ENCODE results near the gene IL27RA. TPM values are rescaled to one million over a fixed set of nuclear protein-coding genes. Genes with fewer than 3 reads are reported as not detected.

IL27RA gene
- total RNA-seq, 1 experiment from 2014 or later, result 13.6 TPM

GRCh38 chr19:14055396-14055795 lies 23.8 kb downstream of the IL27RA start:
- TF ChIP-seq, protein P1, sequence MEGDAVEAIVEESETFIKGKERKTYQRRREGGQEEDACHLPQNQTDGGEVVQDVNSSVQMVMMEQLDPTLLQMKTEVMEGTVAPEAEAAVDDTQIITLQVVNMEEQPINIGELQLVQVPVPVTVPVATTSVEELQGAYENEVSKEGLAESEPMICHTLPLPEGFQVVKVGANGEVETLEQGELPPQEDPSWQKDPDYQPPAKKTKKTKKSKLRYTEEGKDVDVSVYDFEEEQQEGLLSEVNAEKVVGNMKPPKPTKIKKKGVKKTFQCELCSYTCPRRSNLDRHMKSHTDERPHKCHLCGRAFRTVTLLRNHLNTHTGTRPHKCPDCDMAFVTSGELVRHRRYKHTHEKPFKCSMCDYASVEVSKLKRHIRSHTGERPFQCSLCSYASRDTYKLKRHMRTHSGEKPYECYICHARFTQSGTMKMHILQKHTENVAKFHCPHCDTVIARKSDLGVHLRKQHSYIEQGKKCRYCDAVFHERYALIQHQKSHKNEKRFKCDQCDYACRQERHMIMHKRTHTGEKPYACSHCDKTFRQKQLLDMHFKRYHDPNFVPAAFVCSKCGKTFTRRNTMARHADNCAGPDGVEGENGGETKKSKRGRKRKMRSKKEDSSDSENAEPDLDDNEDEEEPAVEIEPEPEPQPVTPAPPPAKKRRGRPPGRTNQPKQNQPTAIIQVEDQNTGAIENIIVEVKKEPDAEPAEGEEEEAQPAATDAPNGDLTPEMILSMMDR (conservative IDR thresholded peaks at IDR 0.05), result no peak
- Mint-ChIP-seq H3K27ac (no peak overlapping the region; a peak in 1 of 7 replicates), H3K9me3 (no peaks in the 10 kb centered on the region; a peak in 2 of 5 replicates), H3K36me3 (ENCODE audit: insufficient read depth in 1 of 3, low read depth in 3 of 3) (peaks cover 12 to 18% (median 15%) of the 10 kb centered on the region in 3 experiments), H3K4me3 (no peak overlapping the region), H3K27me3 (ENCODE audit: low read depth) (peaks cover 37% of the 10 kb centered on the region), H3K4me1 (peaks cover 9 to 18% of the 10 kb centered on the region in 2 experiments)
- no peak for DNase-seq
- Histone ChIP-seq H2AK5ac (ENCODE audit: insufficient read length, low read length) (no peak overlapping the region), H3K18ac (ENCODE audit: insufficient read length, low read depth, low read length) (no peak overlapping the region), H2BK12ac (ENCODE audit: insufficient read length, low read depth, low read length) (no peak overlapping the region), H3K4ac (ENCODE audit: low read depth, low read length) (no peak overlapping the region), H4K5ac (ENCODE audit: insufficient read length, low read depth, low read length) (no peak overlapping the region), H3K14ac (ENCODE audit: insufficient read depth, low read length) (no peak overlapping the region), H4K20me1 (ENCODE audit: control insufficient read depth, insufficient read depth, insufficient read length) (no peaks in the 10 kb centered on the region), H3K79me1 (ENCODE audit: insufficient read depth, low read depth, low read length, poor library complexity, severe bottlenecking) (no peaks in the 10 kb centered on the region), H2AFZ (ENCODE audit: low read length) (no peak overlapping the region), H2BK15ac (ENCODE audit: low read depth, low read length) (no peak overlapping the region), H3K23me2 (ENCODE audit: insufficient read length, low read depth, low read length, poor library complexity, severe bottlenecking) (peaks cover 6% of the 10 kb centered on the region), H3K9ac (ENCODE audit: extremely low read depth, insufficient read length, low read length) (no peak overlapping the region), H3K27me3 (ENCODE audit: insufficient read depth, low read length) (peaks cover 8% of the 10 kb centered on the region), H3T11ph (ENCODE audit: low read length) (no peak overlapping the region), H3K4me1 (ENCODE audit: insufficient read depth, low read length) (no peaks in the 10 kb centered on the region; the same call in 1 of the 2 replicates), H3K23ac (ENCODE audit: insufficient read length, low read depth, low read length) (no peak overlapping the region), H4K8ac (replicated peaks; ENCODE audit: insufficient read length, low read depth, low read length) (no peak overlapping the region), H2BK120ac (ENCODE audit: low read depth, low read length, poor library complexity, severe bottlenecking) (no peak overlapping the region), H3K79me2 (ENCODE audit: insufficient read depth, low read length) (no peaks in the 10 kb centered on the region), H3K27ac (ENCODE audit: insufficient read length, low read depth, low read length) (no peak overlapping the region), H4K91ac (ENCODE audit: insufficient read length, low read depth, low read length) (no peak overlapping the region), H2BK20ac (ENCODE audit: low read depth, low read length, poor library complexity, severe bottlenecking) (no peak overlapping the region), H2BK5ac (ENCODE audit: insufficient read length, low read length) (no peak overlapping the region), H3K4me2 (ENCODE audit: insufficient read depth, insufficient read length, low read length) (no peak overlapping the region), H3K56ac (ENCODE audit: insufficient read length, low read depth, low read length) (no peak overlapping the region), H3K9me3 (ENCODE audit: control insufficient read depth, low read depth, low read length) (no peaks in the 10 kb centered on the region)
- WGBS (ENCODE audit: extremely low coverage, insufficient read length, low lambda C conversion rate), result no CpG with 5 or more reads among the region's 3 CpGs
